Urinary bladder (tissue), 2 donors: Measurements from ENCODE around the gene TRPC4AP. TPM values are rescaled to one million over a fixed set of nuclear protein-coding genes. Genes with fewer than 3 reads are reported as not detected.

Experiments
- polyA plus RNA-seq: library from polyadenylated mRNA; stranded (reverse); fragments of 200-250 nt; gene quantifications from one replicate; pipeline ENCODE4 v1.2.3, GENCODE V29; 2013
- small RNA-seq: library from RNA; depleted of rRNA; stranded (forward); fragments of <200 nt; gene quantifications from one replicate; pipeline ENCODE3, GENCODE V24; 2014
- total RNA-seq: library from RNA; depleted of rRNA; stranded (reverse); fragments of >200 nt; gene quantifications from one replicate; pipeline ENCODE4 v1.2.3, GENCODE V29; 2014
- donor health status: healthy.

Gene TRPC4AP
- total and polyA plus RNA-seq, 2 donors = 40.0 to 52.3 TPM

Small RNA genes within 50 kb of the gene (small RNA-seq; reads per million reads assigned to genes)
- gene MIR499A (10.6 reads per million, percentile 94 among the genes with 10 or more reads in this experiment), gene RF00275 (not detected), gene RNU6-407P (not detected)

Other genes starting within 250 kb of the TRPC4AP start
- 5.6 TPM for gene GGT7, start 220.0 kb downstream of the TRPC4AP start, total RNA-seq
- gene GGT7, start 220.0 kb downstream of the TRPC4AP start, polyA plus RNA-seq = 17.5 TPM
- gene ACSS2, start 216.2 kb downstream of the TRPC4AP start, total RNA-seq = 21.7 TPM
- 29.5 TPM for gene ACSS2, start 216.2 kb downstream of the TRPC4AP start, polyA plus RNA-seq
- 24.9 TPM for gene GSS, start 137.0 kb downstream of the TRPC4AP start, total RNA-seq
- 27.2 TPM for gene GSS, start 137.0 kb downstream of the TRPC4AP start, polyA plus RNA-seq
- gene MYH7B, start 136.9 kb downstream of the TRPC4AP start, total RNA-seq = 4.3 TPM
- gene MYH7B, start 136.9 kb downstream of the TRPC4AP start, polyA plus RNA-seq = 0.81 TPM
- 15.1 TPM for gene EDEM2, start 54.5 kb upstream of the TRPC4AP start, total RNA-seq
- 17.8 TPM for gene EDEM2, start 54.5 kb upstream of the TRPC4AP start, polyA plus RNA-seq
- gene PROCR, start 79.3 kb upstream of the TRPC4AP start, total RNA-seq = 43.0 TPM
- gene PROCR, start 79.3 kb upstream of the TRPC4AP start, polyA plus RNA-seq = 54.6 TPM
- gene MMP24, start 133.9 kb upstream of the TRPC4AP start, total RNA-seq = 1.5 TPM
- gene MMP24, start 133.9 kb upstream of the TRPC4AP start, polyA plus RNA-seq = 0.67 TPM
- gene MMP24OS, start 185.3 kb upstream of the TRPC4AP start, total RNA-seq = 13.4 TPM
- gene MMP24OS, start 185.3 kb upstream of the TRPC4AP start, polyA plus RNA-seq = 38.0 TPM
- gene EIF6, start 192.0 kb upstream of the TRPC4AP start, total RNA-seq = 66.2 TPM
- gene EIF6, start 192.0 kb upstream of the TRPC4AP start, polyA plus RNA-seq = 141 TPM
- 0.21 TPM for gene FAM83C, start 199.6 kb upstream of the TRPC4AP start, total RNA-seq
- 0.18 TPM for gene FAM83C, start 199.6 kb upstream of the TRPC4AP start, polyA plus RNA-seq